Measurements from ENCODE around the gene PHACTR4.
"Not testable (repeated sequence)": the region's sequence is repeated elsewhere in the genome, so short reads cannot be mapped to it uniquely, and the experiment has no call there.

PHACTR4 gene

DNA sequence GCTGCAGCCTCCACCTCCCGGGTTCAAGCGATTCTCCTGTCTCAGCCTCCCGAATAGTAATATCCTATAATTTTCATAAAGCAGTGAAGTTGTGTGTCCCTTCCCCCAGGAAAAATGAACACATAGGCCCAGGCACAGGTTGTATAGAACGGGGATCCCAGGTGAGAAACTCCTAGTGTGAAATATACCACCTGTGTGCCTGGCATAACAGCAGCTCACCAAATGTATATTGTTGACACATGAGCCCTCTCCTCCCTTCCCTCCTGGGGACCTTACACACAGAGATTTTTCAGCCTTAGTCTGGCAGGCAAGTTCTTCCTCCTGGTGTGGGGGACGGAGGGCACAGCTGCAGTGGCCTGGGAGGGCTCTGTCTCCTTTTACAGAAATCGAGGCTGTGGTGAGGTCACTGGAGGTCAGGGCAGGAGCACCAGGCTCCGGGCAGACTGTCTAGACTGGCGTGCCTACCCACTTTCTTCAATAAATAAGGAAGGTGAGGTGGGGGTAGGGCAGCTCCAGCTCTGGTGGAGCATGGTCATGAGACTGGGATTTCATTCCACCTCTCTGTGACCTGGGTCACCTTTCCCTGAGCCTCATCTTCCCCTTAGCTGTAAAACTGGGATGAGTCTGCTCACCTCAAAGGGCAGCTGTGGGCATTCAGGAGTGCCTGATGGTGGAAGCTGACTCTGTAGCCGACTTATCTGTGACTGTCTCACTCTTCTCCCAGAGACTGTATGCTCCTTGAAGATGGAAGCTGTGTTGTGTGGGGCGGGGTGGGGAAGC lies 150.6 kb downstream of the PHACTR4 start:
- no peak overlapping the region for H3K4me3 ChIP-seq (ENCODE audit: low read depth, low read length)
- DNase-seq (ENCODE audit: low read depth, low spot score), result no peak
- TF ChIP-seq, protein P1, sequence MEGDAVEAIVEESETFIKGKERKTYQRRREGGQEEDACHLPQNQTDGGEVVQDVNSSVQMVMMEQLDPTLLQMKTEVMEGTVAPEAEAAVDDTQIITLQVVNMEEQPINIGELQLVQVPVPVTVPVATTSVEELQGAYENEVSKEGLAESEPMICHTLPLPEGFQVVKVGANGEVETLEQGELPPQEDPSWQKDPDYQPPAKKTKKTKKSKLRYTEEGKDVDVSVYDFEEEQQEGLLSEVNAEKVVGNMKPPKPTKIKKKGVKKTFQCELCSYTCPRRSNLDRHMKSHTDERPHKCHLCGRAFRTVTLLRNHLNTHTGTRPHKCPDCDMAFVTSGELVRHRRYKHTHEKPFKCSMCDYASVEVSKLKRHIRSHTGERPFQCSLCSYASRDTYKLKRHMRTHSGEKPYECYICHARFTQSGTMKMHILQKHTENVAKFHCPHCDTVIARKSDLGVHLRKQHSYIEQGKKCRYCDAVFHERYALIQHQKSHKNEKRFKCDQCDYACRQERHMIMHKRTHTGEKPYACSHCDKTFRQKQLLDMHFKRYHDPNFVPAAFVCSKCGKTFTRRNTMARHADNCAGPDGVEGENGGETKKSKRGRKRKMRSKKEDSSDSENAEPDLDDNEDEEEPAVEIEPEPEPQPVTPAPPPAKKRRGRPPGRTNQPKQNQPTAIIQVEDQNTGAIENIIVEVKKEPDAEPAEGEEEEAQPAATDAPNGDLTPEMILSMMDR (IDR thresholded peaks at IDR 0.05; ENCODE audit: insufficient read depth, low read length, missing control alignments), result no peak
- ChIA-PET CTCF (interaction anchor here (1.1 to 6.0 kb wide), 2 partner anchors 84 to 271 kb away, joined by 4 to 114 read pairs; no protein-coding TSS in a partner anchor), POLR2A (interaction anchor here (0.7 kb wide), 1 partner anchor 62 kb away, joined by 3 read pairs; no protein-coding TSS in a partner anchor)

DNA sequence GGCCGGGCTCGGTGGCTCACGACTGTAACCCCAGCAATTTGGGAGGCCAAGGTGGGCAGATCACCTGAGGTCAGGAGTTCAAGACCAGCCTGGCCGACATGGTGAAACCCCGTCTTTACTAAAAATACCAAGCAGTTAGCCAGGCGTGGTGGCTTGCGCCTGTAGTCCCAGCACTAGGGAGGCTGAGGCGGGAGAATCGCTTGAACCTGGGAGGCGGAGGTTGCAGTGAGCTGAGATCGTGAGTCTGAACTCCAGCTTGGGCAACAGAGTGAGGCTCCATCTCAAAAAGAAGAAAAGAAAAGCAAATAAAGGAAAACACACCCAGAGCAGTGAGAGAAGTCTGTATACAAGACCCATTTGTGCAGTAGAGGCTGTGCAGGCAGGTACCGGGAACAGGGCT lies 151.3 kb downstream of the PHACTR4 start:
- ChIA-PET CTCF (interaction anchor here (1.0 to 6.0 kb wide), 3 partner anchors 83 to 272 kb away, joined by 3 to 114 read pairs (median 4); no protein-coding TSS in a partner anchor), POLR2A (interaction anchor here (0.7 kb wide), 1 partner anchor 61 kb away, joined by 3 read pairs; no protein-coding TSS in a partner anchor)
- not testable (repeated sequence) for H3K4me3 ChIP-seq (ENCODE audit: low read depth, low read length); DNase-seq (ENCODE audit: low read depth, low spot score)

DNA sequence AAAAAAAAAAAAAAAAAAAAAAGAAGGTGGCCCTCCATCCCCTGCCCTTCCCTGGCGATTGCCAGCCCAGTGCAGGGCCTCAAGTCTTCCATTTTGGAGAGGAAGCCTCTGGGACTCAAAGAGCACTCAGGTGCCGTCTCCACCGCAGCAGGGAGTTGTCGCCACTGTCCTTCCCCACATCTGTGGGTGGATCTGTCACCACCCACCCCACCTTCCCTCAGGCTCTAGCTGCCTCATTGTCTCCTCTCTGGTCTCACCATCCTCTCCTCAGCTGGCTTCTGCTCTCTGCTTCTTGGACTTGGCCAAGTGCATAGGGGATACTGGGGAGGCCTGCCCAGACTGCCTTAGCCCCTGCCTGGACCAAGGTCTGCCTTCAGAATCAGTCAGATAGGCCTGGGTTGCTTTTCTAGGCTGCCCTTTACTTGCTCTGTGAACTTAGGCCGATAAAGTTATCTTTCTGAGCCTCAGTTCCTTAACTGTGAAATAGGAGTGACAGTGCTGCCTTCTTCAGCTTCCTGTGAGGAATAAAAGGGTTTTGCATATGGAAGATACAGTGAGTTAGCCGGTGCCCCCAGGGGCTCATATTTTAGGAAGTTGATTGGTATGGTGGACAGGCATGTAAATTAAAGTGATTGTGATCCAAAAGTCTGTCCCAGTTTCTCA lies 152.1 kb downstream of the PHACTR4 start:
- TF ChIP-seq, protein P1 (IDR thresholded peaks at IDR 0.05; ENCODE audit: insufficient read depth, low read length, missing control alignments), result no peak
- DNase-seq (ENCODE audit: low read depth, low spot score), result no peak
- CTCF ChIA-PET, result interaction anchor here (0.6 to 6.0 kb wide), 4 partner anchors 82 to 354 kb away, joined by 3 to 114 read pairs (median 6); no protein-coding TSS in a partner anchor
- H3K4me3 ChIP-seq (ENCODE audit: low read depth, low read length), result no peak overlapping the region
- POLR2A ChIA-PET, result no interaction called here

DNA sequence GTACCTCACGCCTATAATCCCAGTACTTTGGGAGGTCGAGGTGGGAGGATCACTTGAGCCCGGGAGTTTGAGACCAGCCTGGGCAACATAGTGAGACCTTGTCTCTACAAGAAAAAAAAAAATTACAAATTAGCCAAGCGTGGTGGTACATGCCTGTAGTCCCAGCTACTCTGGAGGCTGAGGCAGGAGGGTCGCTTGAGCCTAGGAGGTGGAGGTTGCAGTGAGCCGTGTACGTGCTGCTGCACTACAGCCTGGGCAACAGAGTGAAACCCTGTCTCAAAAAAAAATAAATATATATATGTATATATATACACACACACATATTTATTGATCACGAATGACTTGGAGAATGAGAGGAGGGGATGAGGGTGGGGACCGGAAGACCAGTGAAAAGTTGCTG lies 153.0 kb downstream of the PHACTR4 start:
- DNase-seq (ENCODE audit: low read depth, low spot score); H3K4me3 ChIP-seq (ENCODE audit: low read depth, low read length): not testable (repeated sequence)
- ChIA-PET CTCF (interaction anchor here (1.1 to 2.8 kb wide), 2 partner anchors 81 to 163 kb away, joined by 4 to 9 read pairs; no protein-coding TSS in a partner anchor), POLR2A (interaction anchor here (1.3 kb wide), 1 partner anchor 59 kb away, joined by 3 read pairs; no protein-coding TSS in a partner anchor)

DNA sequence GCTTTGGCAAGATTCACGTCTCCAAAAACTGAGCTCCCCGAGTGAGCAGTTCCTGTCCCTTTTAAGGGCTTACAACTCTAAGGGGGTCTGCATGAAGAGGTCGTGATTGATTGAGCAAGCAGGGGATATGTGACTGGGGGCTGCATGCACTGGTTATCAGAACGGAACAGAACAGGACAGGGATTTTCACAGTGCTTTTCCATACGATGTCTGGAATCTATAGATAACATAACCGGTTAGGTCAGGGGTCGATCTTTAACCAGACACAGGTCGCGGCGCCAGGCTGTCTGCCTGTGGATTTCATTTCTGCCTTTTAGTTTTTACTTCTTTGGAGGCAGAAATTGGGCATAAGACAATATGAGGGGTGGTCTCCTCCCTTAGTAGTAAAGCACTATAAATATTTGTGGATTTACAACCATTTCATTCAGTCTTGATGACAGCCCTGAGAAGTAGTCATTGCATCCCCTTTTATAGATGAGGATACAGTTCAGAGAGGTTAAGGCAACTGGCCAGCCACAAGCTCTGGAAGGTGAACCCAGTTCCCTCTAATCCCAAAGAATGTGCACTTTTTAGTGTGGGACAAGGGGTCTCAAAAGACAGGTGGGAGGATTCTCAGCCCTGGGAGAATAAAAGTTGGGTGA lies 155.6 kb downstream of the PHACTR4 start:
- not testable (repeated sequence) for DNase-seq (ENCODE audit: low read depth, low spot score); H3K4me3 ChIP-seq (ENCODE audit: low read depth, low read length)
- ChIA-PET CTCF (interaction anchor here (0.6 to 1.1 kb wide), 2 partner anchors 13 to 165 kb away, joined by 3 read pairs; no protein-coding TSS in a partner anchor), POLR2A (interaction anchor here (0.7 kb wide), 1 partner anchor 79 kb away, joined by 3 read pairs; no protein-coding TSS in a partner anchor)

DNA sequence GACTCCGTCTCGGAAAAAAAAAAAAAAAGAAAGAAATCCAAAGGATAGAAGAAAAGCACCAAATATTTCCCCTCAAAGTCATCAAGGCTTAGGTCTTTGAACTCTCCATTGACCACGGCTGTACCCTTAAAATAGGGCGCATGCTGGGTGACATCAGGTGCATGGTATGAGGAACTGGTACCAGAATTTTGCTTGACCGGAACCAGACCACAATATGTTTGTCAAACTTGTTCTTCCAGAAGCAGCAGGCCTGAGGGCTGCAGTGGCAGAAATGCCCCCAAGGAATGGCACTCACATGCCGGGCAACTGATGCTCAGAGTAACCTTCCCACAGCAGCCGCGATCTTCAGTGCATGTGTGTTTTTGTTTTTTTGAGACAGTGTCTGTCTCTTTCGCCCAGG lies 157.3 kb downstream of the PHACTR4 start:
- TF ChIP-seq, protein P1 (IDR thresholded peaks at IDR 0.05; ENCODE audit: insufficient read depth, low read length, missing control alignments), result no peak
- POLR2A ChIA-PET, result interaction anchor here (0.7 kb wide), 1 partner anchor 22 kb away, joined by 3 read pairs; no protein-coding TSS in a partner anchor
- H3K4me3 ChIP-seq (ENCODE audit: low read depth, low read length), result no peak overlapping the region
- CTCF ChIA-PET, result interaction anchor here (0.6 to 1.0 kb wide), 4 partner anchors 9 to 355 kb away, joined by 3 to 4 read pairs (median 3); no protein-coding TSS in a partner anchor
- DNase-seq (ENCODE audit: low read depth, low spot score), result no peak

DNA sequence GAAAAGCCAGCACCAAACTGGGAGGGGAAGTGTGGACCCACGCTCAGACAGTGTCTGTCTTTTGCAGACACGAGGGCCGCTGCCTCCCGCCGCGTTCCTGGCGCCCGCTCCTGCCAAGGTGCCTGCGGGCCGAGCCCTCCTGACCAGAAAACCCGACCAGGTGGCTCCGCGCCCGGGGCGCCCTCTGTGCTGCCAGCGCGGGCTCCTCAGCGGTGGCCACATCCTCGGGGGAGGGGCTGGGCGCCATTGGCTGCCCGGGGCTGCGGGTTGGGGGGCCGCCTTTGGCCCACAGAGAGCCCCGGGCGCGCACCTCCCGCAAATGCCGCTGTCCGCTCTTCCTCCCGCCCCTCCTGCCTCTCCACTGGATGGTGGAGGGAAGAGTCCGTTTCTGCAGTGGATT lies 160.9 kb downstream of the PHACTR4 start:
- no peak for DNase-seq (ENCODE audit: low read depth, low spot score)
- CTCF ChIA-PET, result interaction anchor here (1.7 kb wide), 1 partner anchor 13 kb away, joined by 5 read pairs; no protein-coding TSS in a partner anchor
- POLR2A ChIA-PET, result no interaction called here
- TF ChIP-seq, protein P1 (IDR thresholded peaks at IDR 0.05; ENCODE audit: insufficient read depth, low read length, missing control alignments), result no peak
- no peak overlapping the region for H3K4me3 ChIP-seq (ENCODE audit: low read depth, low read length)
